GM18502 (cell line): ENCODE data around the gene CACNA1I.

ENCODE experiments used
- ATAC-seq: cut with Tn5 transposase; IDR thresholded peaks from one replicate; pipeline ENCODE4 v1.9.1; 2021; ENCODE audit warnings: mild to moderate bottlenecking; ENCODE audit not compliant: unreplicated experiment, poor library complexity

The CACNA1I gene

DNA sequence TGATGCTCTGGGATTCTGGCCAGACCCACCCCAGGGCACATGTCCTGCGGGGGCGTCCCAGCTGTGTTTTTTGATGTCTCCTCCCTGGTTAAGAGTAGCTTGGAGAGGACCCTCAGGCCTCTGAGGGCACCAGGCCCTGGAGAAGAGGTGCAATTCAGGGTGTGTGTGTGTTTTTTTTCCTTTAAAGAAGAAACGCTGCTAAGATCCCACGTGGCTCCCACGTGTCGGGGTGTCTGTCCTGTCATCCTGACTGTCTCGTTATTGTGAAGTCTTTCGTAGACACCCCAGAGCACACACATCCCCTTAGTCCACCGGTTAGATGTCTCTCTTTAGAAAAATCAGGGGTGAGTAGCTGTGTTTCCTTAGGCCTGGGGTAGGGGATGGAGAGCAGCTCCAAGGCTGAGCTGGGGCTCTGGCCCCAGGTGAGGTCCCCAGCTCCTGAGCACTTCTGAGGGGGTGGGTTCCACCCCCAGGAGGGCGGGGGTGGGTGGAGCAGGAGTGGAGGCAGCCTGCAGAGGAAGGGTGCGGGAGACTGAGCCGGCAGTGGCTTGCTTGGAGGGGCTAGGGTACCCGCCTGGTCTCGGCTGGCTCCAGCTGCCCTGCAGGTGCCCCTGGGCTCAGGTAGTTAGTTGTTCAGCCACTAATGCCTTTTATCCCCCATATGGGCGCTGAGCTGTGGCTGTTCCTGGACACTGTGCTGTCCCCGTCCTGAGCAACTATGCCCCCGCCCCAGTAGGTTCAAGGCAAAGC lies 116.4 kb downstream of the CACNA1I start:
- no peak for ATAC-seq

DNA sequence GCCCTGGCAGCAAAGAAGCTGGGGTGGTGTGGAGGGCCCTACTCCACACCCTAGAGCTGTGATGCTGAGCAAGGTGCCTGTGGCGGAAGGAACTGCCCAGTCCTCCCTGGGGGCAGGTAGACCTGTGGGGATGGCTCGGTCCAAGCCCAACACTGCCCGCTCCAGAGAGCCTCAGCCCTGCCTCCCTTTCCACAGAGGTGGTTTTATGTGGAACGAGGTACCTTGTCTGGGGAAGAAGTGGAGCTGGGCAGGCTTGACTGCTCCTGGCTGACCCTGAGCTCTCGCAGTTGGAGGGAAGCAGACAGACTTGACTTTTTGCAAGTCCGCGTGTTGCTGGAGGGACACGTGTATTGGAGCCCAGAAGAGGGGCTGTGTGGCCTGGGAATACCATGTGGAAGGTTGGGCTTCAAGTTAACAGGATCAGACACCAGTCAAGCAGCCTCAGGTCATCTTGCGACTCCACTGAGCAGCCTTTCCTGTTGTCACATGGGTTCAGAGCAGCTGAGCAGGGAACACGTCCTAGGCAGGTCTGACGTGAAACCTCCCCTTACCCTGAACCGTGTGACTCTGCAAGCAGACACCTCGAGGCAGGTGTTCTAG lies 117.7 kb downstream of the CACNA1I start:
- no peak for ATAC-seq

DNA sequence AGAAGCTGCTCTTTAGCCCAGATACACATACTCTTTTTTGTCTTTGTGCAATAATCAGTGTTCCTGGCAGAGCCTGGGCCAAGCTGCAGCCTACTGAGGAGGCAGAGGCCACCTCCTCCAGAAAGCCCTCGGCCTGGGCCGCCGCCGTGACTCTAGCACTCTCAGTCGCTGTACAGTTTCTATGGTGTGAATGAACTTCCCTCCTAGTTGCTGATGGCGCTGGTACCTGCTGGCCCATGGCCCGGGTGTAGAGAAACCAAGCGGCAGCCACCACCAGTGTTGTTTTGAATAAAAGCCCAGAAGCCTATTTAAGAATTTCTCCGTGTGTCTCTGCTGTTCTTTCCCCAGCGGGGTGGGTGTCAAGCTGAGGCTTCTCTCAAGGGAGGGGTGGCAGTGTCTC lies 118.9 kb downstream of the CACNA1I start:
- no peak for ATAC-seq

DNA sequence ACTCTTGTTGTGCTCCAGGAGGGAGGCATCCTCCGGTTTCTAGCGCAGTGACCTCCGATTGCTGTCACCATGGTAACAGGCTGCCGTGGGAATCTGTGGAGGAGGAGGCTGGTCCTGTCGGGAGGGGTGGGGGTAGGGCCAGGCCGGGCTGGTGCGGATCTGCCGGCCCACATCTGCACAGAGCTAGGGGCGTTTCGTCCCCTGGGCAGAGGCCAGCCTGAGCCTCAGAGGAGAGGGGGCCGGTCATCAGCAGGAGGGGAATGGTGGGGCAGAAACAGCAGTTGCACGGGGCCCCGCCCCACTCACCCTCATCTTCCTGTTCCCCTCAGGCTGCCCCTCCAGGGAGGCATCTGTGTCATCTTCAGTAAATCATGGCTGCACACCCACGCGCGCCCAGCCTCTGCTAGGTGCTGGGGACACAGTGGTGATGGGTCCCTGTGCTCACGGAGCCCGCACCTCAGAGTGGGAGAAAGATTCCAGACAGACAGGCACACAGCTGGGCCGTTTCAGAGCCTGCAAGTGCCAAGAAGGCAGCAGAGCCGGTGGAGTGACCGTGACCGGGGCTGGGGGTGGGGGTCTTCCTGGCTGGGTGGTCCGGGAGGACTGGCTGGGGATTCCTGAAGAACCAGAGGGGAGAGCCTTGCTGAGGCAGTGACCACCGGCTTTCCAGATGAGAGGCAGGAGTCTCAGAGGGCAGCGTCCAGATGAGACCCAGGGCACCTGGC lies 120.5 kb downstream of the CACNA1I start:
- ATAC-seq, result no peak

DNA sequence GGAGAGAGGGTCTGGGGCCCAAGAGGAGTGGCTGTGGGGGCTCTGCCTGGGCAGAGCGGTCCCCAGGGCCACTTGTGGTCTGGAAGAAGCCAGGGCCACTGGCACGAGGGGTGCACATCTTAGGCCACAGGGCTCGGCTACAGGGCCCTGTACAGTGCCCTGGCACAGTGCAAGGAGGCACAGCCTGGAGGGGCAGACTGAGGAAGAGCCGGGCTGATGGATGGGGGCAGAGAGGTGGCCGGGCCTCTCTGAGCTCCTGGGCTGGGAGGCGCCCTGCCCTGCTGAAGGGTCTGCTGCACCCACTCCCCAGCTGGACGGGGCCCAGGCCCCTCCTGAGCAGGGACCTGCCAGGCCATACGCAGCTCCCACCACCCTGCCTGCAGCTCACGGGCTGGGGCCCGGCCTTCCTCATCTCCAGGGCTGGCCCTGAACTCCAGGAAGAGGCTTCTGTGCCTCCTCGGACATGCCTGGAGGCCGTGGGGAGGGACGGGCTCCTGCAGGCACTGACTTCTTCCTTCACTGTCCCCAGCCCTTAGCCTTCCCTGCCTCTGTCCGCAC lies 123.5 kb downstream of the CACNA1I start:
- no peak for ATAC-seq

DNA sequence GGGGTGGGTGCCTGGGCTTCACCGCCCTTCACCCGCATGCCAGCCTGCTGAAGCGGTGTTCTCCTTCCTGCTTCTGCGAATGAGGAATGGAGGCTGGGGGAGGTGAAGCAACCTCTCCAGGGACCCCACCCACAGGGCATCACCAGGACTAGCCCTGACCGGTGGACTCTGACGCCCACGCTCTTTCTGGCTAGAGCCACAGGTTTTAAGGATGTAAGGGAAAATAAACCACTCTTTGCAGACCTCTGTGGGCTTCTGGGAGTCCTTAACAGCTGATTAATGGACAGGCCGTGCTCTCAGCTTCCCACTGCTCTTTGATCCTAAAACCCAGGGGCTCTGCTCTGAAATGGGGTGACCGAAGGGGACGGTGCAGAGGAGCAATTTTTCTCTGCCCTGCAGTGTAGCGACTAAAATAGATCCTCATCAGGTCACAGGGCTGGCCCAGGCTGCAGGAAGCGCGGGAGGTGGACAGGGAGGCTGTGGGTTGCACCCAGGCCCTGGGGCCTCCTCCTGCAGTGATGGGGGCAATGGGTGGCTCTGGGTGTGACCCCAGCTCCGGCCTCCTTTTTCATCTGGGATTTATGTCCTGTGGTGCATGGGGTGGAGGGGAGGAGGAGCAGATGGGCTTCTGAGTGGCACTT lies 127.4 kb downstream of the CACNA1I start:
- ATAC-seq, result no peak

DNA sequence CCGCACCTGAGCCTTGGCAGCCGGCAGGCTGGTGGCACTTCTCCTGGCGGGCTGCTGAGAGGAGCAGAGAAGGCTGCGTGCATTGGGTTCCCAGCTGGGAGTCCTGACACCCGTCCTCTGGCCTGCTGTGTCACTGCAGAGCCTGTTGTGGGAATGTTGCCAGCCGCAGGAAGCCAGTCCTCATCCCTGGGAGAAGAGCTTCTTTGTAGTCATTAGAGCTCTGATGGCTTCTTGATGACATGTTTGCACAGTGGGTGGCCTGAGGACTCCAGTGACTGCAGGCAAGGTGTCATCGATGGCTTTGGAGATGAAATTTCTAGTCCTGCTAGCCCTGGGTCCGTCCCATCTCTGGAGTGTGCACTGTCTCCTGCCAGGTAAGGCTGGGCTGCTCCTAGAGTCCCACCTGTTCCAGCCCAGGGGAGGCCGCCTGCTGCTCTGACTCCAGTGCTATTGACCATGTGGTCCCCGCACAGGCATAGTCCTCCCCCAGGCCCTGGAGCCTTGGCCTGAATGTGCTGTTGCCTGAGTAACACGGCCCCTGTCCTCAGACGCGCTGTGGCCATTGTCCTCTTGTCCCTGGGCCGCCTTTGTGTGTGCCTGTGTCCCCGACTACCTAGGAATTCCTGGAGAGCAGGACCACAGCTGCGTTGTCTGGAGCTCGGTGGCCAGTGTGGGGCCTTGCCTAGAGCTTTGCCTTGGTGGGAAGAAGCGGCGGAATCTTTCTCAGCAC lies 129.2 kb downstream of the CACNA1I start:
- no peak for ATAC-seq

DNA sequence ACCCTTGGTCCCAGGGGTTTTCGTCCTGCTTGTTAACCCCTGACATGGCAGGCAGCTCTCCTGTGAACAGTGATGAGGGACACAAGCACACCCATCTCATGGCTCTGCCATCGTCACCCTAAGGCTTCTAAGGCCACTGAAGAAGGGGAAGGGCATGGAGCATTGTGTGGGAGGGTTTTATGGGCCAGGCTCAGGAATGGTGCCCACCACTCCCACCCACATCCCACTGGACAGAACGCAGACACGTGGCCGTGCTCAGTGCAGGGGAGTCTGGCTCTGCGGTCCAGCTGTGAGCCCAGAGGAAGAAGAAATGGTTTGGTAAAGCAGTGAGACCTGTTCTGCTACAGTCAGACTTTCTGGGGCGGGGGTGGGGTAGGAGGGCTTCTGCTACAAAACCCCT lies 130.0 kb downstream of the CACNA1I start:
- no peak for ATAC-seq

DNA sequence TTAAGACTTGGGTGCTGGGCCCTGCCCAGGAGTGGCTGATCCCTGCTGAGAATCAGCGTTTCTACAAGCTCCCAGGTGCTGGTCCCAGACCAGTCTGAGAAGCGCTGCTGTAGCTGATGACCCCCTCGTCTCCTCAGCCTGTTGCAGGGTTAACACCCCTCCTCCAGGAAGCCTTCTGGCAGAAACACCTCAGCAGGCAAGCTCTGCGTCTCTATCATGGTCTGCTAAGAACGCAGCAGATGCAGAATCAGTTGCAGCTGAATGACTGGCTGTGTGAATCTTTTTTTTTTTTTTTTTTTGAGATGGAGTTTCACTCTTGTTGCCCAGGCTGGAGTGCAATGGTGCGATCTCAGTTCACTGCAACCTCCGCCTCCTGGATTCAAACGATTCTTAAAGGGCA lies 132.5 kb downstream of the CACNA1I start:
- no peak for ATAC-seq

DNA sequence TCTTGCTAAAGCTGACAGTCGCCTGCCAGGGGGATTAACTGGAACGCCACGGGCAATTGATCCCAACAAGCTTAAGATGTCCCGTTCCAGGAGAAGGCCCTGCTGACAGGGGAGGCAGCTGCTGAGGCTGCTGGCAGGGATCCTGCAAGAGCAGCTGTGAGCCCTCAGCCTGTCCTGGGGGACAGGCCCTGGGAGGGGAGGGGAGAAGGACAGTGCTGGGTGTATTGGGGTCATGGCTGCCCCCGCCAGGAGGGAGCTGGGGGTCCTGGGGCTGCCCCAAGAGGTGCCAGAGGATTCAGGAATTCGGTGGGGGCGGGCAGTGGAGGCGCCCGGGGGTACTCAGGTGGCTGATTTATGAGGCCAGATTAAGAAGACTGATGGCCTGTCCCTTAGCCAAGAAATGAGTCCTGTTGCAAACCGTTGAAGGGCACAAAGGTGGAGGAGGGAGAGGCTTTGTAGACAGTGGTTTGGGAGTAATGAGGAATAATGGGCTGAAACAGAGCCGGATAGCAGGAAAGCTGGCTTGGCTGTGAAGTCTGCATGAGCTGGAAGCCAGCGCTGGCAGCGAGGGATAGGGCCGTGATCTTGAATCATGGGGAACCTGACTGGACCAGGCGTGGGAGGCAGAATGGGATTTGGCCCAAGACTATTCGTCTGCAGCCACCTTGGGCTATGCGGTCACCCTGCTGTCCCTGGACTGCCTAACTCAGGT lies 133.5 kb downstream of the CACNA1I start:
- ATAC-seq, result no peak

DNA sequence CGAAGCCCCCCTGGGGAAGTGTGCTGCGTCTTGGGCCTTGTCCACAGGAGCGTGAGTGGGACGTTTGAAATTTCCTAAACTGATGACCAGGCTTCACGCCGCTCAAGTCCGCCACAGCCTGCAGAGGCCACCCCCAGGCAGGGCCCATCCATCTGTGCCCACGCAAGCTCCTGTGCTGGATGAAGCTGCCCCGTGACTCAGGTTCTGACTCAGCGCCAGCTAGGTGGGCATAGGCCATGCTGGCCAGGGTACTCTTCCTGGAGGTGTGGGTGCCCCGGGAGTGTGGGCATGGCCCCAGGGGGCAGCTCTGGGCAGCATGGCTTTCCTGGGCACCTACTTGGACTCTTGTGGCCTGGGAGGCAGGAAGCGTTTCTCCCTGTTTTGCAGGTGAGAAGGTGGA lies 134.8 kb downstream of the CACNA1I start:
- no peak for ATAC-seq

DNA sequence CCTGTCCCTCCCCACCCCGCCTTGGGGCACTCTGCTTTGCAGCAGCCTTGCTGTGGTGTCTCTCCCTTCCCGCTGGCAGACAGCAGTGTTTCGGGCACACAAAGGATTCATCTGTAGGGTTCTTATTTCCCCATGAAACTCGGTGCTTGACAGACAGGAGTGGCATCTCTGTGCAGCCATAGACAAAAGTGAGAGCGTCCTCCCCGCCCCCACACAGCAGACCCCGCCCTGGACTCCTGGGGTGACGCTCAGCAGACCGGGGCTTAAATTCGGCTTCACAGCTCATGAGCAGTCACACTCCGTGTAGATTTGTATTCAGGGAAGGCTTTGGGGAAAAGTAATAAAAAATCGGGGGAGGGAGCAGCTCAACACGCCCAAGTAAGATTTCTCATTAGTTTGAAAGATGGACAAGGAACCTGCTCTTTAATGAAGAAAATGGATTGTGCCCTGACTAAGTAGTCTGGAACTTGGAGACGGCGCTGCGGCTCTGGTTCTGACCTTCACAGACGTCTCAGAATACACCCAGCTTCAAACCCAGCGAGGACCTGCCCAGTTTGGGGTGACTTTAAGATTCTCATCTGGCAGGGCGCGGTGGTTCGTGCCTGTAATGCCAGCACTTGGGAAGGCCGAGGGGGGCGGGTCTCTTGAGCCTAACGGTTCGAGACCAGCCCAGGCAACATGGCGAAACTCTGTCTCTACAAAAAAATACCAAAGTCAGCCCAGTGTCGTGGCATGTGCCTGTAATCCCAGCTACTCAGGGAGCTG lies 136.0 kb downstream of the CACNA1I start:
- no peak for ATAC-seq

DNA sequence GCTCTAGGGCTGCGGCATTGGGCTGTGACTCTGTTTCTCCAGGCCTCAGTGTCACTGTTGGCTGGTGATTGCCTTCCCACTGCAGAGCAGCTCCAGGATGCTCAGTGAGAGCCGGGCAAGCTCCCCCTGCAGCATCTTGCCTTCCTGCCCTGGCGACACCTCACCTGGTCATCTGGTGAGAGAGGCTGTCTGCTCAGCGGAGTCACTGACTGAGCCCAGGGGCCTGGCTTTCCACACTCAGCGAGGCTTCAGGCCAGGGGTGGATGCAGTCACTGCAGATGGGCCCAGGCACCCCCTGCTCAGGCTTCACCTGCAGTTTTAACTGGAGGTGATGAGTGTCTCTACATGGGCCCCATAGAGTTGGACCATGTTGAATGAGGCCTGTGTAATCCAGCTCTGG lies 136.8 kb downstream of the CACNA1I start:
- no peak for ATAC-seq

DNA sequence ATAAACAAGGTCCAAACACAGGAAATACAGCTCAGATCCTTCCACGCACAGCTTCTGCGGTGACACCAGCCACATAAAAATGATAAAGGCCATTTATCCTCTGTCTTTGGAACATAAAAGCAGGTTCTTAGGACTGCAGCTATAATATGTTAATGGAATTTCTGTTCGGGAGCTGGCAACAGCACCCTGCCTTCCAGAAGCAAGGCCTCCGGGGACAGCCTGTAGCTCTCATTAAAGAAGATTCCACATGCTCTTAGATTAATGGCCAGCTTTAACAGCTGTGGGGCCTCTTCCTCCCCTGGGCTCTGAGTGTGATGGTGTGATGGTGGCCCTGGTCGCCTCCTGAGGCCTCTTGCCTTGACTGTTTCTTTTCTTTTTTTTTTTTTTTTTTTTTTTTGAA lies 137.3 kb downstream of the CACNA1I start:
- ATAC-seq, result no peak

DNA sequence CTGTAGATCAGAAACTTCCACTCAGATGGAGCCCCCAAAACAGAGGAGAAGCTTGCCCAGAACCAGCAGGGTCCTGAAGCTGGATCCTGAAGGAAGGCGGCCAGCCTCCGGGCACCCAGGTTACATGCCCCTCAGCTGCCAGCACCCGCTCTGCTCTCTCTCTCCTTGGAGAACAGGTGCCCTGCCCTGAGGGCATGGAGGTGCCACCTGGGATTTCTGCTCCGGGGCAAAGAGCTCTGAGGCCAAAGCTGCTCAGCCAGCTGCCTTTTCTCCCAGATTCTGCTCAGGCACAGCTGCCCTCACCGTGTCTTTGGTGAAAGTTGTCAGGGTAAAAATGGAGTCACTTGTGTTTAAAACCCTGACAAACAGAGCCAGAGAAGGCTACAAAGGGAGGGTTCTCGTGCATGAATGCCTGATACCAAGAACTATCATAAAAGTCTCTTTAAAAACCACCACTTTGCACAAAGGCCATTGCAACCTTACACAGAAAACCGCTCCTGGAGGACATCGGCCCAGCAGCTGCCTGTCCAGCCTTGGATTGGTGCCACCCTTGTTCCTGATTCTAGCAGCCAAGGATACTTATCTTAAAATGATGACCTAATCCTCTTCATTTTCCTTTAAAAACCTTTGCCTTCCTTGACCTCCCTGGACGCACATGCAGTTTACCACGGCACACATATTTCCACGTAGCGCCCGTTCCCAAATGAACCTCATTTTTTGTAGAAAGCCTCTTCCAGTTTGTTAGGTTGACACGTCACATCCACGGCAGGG lies 140.0 kb downstream of the CACNA1I start:
- ATAC-seq, result no peak

DNA sequence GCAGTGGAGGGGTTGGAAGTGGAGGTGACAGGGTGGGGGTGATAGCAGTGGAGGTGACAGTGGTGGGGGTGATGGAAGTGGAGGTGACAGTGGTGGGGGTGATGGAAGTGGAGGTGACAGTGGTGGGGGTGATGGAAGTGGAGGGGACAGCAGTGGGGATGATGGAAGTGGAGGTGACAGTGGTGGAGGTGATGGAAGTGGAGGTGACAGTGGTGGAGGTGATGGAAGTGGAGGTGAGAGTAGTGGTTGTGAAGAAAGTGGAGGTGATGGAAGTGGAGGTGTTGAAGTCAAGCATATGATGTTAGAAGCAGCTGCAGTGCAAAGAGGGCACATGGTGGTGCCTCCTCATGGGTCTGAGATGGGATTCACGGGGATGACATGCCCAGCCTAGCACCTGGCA lies 141.5 kb downstream of the CACNA1I start:
- no peak for ATAC-seq

DNA sequence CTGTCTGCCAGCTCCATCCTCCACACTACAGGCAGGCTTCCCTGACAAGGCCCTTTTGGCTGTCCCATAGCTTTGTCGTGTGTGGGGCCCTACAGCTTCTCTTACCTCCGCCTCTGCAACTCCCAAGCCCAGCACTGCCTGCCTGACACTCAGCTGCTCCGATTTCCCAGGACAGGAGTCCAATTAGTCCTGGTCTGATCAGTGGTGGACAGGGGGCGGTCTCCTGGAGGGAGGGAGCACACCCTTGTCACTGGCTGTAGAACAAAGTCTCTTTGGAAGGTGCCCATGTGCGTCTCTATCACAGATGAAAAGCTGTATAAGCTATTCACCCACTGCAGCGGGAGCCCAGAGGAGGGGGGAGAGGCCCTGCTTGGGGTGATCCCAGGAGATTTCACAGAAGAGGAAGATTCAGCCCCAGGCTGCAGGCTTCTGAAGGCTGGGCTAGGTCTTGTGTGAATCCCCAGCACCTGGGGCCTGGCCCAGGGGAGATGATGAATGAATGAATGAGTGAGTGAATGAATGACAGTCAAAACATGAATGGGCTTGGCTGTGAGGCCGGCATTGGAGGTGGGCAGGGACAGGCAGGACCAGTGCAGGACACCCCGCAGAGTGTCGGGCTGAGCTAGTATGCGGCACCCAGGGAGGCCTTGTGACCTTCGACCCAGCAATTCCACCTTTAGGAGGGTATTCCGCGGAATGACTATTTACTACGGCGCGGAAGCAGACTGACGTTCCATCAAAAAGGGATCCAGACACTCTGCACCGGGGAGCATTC lies 142.4 kb downstream of the CACNA1I start:
- ATAC-seq, result no peak
